GM10266 (cell line): Measurements from ENCODE around the gene ADIRF.

Experiments
- DNase-seq: peaks from one replicate; pipeline ENCODE4 v3.0.0; 2012; ENCODE audit errors: extremely low spot score
- CTCF ChIP-seq: IDR thresholded peaks from 2 replicates; pipeline ENCODE4 v1.5.1; 2012; ENCODE audit warnings: mild to moderate bottlenecking, low read depth; ENCODE audit not compliant: control insufficient read depth, insufficient read depth; ENCODE audit errors: missing control alignments

The ADIRF gene

GRCh38 chr10:86956195-86956847 is 12.0 kb upstream of the ADIRF start:
- no peak for TF ChIP-seq CTCF
- DNase-seq: no peak

- DNase-seq: no peak
Observed at GRCh38 chr10:86956848-86957448, 11.3 kb upstream of the ADIRF start.

GRCh38 chr10:86957471-86958115 is 10.7 kb upstream of the ADIRF start, which contains the start of gene MMRN2:
Gene MMRN2, minus strand, starts transcription at chr10:86957615. Its CDS starts 74 bp downstream, at chr10:86957541.
- no peak for TF ChIP-seq CTCF
- DNase-seq: no peak

More at GRCh38 chr10:86956848-86957448, 11.3 kb upstream of the ADIRF start:
- TF ChIP-seq CTCF: no peak

- TF ChIP-seq CTCF: no peak
- DNase-seq: no peak
Observed at GRCh38 chr10:86958116-86958900, 10.0 kb upstream of the ADIRF start, which contains the start of gene SNCG. Gene SNCG, plus strand, starts transcription at chr10:86958599. Its CDS starts 99 bp downstream, at chr10:86958698.

GRCh38 chr10:86958901-86959736 is 9.2 kb upstream of the ADIRF start:
- no peak for DNase-seq
- no peak for TF ChIP-seq CTCF

GRCh38 chr10:86959737-86960002 is 8.6 kb upstream of the ADIRF start:
- no peak for DNase-seq
- TF ChIP-seq CTCF: no peak
